SU-DHL-6 (cell line): ENCODE results near the gene LARP6.

Experiments used
- H2AFZ ChIP-seq: fragments of 200-600 bp; sonication (generic); 2 replicates; pipeline ENCODE4 v1.6.1; 2014; ENCODE audit warnings: low read depth, mild to moderate bottlenecking, moderate library complexity, mixed read lengths, antibody characterized with exemption, low read length; ENCODE audit not compliant: severe bottlenecking
- H3F3A ChIP-seq: fragments of 200-600 bp; shearing (Covaris generic); 2 replicates; pipeline ENCODE4 v1.6.0; 2016; ENCODE audit warnings: antibody characterized with exemption, mild to moderate bottlenecking; ENCODE audit not compliant: insufficient read depth
- H3K27ac ChIP-seq: fragments of 200-600 bp; sonication (generic); 2 replicates; pipeline ENCODE4 v1.5.1; 2016; ENCODE audit warnings: low read depth, mild to moderate bottlenecking, low read length, moderate library complexity, mixed read lengths
- H3K27me3 ChIP-seq: fragments of 200-600 bp; sonication (generic), shearing (Covaris generic); 2 replicates; pipeline ENCODE4 v1.6.0; 2014; ENCODE audit warnings: mild to moderate bottlenecking, low read length
- H3K36me3 ChIP-seq: fragments of 200-600 bp; sonication (generic); 2 replicates; pipeline ENCODE4 v1.6.1; 2014; ENCODE audit warnings: mild to moderate bottlenecking, low read length, mixed read lengths
- H3K4me2 ChIP-seq: fragments of 300-600, 200-600 bp; shearing (Covaris generic), sonication (generic); 2 replicates; pipeline ENCODE4 v1.6.0; 2014; ENCODE audit warnings: low read length, low read depth, mild to moderate bottlenecking; ENCODE audit not compliant: poor library complexity, severe bottlenecking
- H3K4me3 ChIP-seq: fragments of 200-600 bp; sonication (generic); 2 replicates; pipeline ENCODE4 v1.5.1; 2014; ENCODE audit warnings: antibody characterized with exemption, low read length, mild to moderate bottlenecking, mixed read lengths; ENCODE audit not compliant: insufficient read depth, poor library complexity, severe bottlenecking
- H3K79me2 ChIP-seq: fragments of 200-600 bp; sonication (generic); 2 replicates; pipeline ENCODE4 v1.6.1; 2014; ENCODE audit warnings: mild to moderate bottlenecking, low read length, moderate library complexity; ENCODE audit not compliant: insufficient read depth
- H3K9ac ChIP-seq: fragments of 200-600 bp; sonication (generic); 2 replicates; pipeline ENCODE4 v1.7.0; 2014; ENCODE audit warnings: mild to moderate bottlenecking, low read length
- H3K9me2 ChIP-seq: fragments of 200-600 bp; sonication (generic); replicated peaks from 2 replicates; pipeline ENCODE4 v1.6.1; 2014; ENCODE audit warnings: low read length; ENCODE audit not compliant: insufficient read depth
- H3K9me3 ChIP-seq: fragments of 200-600 bp; sonication (generic); 2 replicates; pipeline ENCODE4 v1.6.1; 2014; ENCODE audit warnings: low read length, mixed read lengths; ENCODE audit not compliant: insufficient read depth
- H4K20me1 ChIP-seq: fragments of 200-600 bp; sonication (generic); 2 replicates; pipeline ENCODE4 v1.6.1; 2014; ENCODE audit warnings: low read depth, mild to moderate bottlenecking, antibody characterized with exemption, low read length, moderate library complexity, mixed read lengths
- EZH2phosphoT487 ChIP-seq: fragments of 200-600 bp; sonication (generic), shearing (Covaris generic); conservative IDR thresholded peaks from 2 replicates; pipeline ENCODE4 v1.6.1; 2018; ENCODE audit warnings: mild to moderate bottlenecking, antibody characterized with exemption, low read length, moderate library complexity, mixed read lengths
- TF ChIP-seq, protein P1 (sequence below): fragments of 200-600 bp; sonication (generic); IDR thresholded peaks from one replicate; pipeline ENCODE4 v1.5.1; 2017; ENCODE audit warnings: antibody characterized with exemption, mild to moderate bottlenecking, low read length, moderate library complexity; ENCODE audit not compliant: insufficient read depth, poor library complexity, severe bottlenecking

Gene LARP6

DNA sequence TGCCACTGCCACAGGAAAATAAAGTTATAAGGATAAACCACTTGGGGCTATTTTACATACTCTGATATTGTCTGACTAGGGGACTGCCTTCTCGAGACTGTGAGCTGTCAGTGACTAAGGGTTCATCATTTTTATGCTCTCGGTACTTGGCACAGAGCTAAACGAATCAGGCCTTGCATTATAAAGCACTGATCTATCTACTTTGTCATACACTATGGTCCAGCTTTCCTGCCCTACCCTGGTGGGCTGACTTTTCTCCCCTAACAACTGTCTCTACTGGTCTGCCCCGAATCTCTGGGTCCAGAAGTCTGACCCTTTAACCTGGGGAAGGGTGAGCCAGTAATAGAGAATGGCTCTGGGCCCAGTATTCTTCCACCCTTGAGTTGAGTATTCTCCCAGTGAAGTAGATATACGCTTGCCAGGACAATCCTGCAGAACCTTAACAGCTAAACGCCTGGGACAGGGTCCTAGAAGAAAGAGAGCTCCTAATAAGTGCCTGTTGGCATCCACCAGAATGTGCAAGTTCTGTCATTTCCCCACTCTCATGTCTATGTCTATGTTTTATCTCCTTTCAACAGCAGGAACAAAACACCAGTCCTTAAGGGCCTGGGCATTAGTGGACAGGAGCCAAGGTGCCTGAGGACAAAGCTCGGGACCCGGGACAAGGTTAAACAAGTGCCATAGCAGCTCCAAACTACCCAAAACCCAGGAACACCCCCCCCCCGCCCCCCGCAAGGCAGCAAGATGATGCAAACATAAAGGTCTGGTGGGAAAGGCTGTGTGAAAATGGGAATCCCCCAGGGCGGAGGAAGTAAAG, 1.2 kb downstream of the LARP6 start:
- TF ChIP-seq, protein P1, sequence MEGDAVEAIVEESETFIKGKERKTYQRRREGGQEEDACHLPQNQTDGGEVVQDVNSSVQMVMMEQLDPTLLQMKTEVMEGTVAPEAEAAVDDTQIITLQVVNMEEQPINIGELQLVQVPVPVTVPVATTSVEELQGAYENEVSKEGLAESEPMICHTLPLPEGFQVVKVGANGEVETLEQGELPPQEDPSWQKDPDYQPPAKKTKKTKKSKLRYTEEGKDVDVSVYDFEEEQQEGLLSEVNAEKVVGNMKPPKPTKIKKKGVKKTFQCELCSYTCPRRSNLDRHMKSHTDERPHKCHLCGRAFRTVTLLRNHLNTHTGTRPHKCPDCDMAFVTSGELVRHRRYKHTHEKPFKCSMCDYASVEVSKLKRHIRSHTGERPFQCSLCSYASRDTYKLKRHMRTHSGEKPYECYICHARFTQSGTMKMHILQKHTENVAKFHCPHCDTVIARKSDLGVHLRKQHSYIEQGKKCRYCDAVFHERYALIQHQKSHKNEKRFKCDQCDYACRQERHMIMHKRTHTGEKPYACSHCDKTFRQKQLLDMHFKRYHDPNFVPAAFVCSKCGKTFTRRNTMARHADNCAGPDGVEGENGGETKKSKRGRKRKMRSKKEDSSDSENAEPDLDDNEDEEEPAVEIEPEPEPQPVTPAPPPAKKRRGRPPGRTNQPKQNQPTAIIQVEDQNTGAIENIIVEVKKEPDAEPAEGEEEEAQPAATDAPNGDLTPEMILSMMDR = no peak
- TF ChIP-seq EZH2phosphoT487 = no peak
- H3K4me2 ChIP-seq = no peak overlapping the region
- no peaks in the 10 kb centered on the region for H3F3A ChIP-seq
- no peaks in the 10 kb centered on the region for H3K36me3 ChIP-seq
- H3K9me3 ChIP-seq = no peaks in the 10 kb centered on the region
- H3K27ac ChIP-seq = no peak overlapping the region
- H3K9me2 ChIP-seq = no peaks in the 10 kb centered on the region
- H3K9ac ChIP-seq = no peak overlapping the region
- no peak overlapping the region for H3K4me3 ChIP-seq
- H4K20me1 ChIP-seq = no peaks in the 10 kb centered on the region
- no peak overlapping the region for H2AFZ ChIP-seq
- H3K79me2 ChIP-seq = no peaks in the 10 kb centered on the region
- no peaks in the 10 kb centered on the region for H3K27me3 ChIP-seq

DNA sequence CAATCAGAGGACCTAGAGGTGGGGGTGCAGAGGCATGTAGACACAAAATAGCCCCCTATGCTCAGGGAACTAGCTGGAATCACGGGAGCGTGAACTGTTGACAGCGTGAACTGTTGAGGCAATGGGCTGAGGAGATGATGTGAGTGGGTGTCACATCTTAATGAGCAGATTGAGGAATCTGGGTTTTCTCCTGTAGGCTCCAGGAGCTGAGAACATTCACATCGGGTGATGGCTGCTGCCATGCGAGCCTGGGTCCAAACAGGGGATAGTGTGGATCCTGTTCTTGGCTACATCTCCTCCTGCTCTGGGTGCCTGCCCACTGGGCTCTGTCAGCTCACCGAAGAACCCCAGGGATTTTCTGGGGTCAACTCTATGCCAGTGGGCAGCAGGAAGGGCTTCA, 2.1 kb downstream of the LARP6 start:
- Histone ChIP-seq H3K4me2 (no peak overlapping the region), H3K4me3 (no peak overlapping the region), H3K9me3 (no peaks in the 10 kb centered on the region), H3K27ac (no peak overlapping the region), H3K79me2 (no peaks in the 10 kb centered on the region), H3K27me3 (no peaks in the 10 kb centered on the region), H3K9ac (no peak overlapping the region), H3K36me3 (no peaks in the 10 kb centered on the region), H2AFZ (no peak overlapping the region), H4K20me1 (no peaks in the 10 kb centered on the region), H3F3A (no peaks in the 10 kb centered on the region), H3K9me2 (no peaks in the 10 kb centered on the region)
- TF ChIP-seq, protein P1 = no peak
- no peak for TF ChIP-seq EZH2phosphoT487

DNA sequence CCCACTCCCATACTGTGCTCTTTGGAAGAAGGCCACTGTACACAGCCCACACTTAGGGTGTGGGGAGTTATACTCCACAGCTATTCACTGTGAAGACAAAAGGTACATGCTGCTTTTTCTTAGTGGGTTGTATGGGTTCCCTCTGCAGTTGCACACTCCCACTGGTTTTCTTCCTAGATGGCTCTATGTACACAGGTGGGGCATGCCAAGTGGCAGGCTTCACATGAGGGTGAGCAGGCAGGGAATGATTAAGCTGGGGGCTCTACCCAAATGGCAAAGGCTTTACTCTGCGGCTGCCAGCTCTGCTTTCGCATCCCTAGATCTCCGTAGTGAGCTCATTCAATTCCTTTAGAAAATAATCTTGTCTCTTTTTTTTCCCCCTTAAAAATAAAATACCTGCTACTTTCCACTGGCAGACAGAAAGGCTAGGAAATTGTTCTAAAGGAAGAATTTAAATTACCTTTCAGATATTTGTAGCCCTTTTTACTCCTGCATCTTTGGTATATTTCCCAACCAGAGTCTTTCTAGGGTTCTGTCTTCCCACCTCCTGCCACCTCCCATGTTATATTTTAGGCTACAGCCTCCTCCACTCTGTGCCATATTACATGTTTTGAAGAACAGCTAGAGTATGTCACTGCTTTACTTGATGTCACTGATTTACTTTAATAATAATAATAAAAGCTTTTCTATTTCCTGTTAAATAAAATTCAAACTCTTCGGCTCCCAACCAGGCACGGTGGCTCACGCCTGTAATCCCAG, 8.2 kb downstream of the LARP6 start:
- Histone ChIP-seq H4K20me1 (no peaks in the 10 kb centered on the region), H3K4me2 (no peak overlapping the region), H2AFZ (no peak overlapping the region), H3K4me3 (no peak overlapping the region), H3K9me2 (no peaks in the 10 kb centered on the region), H3K79me2 (no peaks in the 10 kb centered on the region), H3K27ac (no peak overlapping the region), H3K9me3 (no peaks in the 10 kb centered on the region), H3K27me3 (no peaks in the 10 kb centered on the region), H3K9ac (no peak overlapping the region), H3F3A (no peaks in the 10 kb centered on the region), H3K36me3 (no peaks in the 10 kb centered on the region)
- no peak for TF ChIP-seq EZH2phosphoT487

DNA sequence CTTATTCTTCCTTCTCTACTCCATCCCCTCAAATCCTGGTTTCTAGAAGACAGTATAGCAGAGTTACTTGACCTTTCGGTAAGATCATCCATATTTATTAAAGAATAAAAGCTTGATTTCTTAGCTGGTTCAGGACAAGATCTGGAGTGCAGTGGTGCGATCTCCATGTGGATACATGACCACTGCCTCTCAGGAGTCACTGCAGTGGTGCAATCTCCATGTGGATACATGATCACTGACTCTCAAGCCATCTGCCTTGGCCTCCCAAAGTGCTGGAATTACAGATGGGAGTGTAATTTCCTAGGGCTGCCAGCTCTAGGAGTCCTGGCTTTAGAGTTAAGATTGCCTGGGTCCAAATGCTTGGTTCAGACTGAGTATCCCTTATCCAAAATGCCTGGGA, 16.5 kb downstream of the LARP6 start:
- no peaks in the 10 kb centered on the region for H3K36me3 ChIP-seq
- H3K27me3 ChIP-seq = no peaks in the 10 kb centered on the region
- H3K4me3 ChIP-seq = no peak overlapping the region
- no peaks in the 10 kb centered on the region for H3K9me3 ChIP-seq
- no peaks in the 10 kb centered on the region for H3F3A ChIP-seq
- no peak overlapping the region for H3K9ac ChIP-seq
- H4K20me1 ChIP-seq = no peaks in the 10 kb centered on the region
- H2AFZ ChIP-seq = no peak overlapping the region
- H3K4me2 ChIP-seq = no peak overlapping the region
- TF ChIP-seq, protein P1 = no peak
- no peak for TF ChIP-seq EZH2phosphoT487
- H3K79me2 ChIP-seq = no peaks in the 10 kb centered on the region
- H3K9me2 ChIP-seq = no peaks in the 10 kb centered on the region
- no peak overlapping the region for H3K27ac ChIP-seq
